DMS53 treated with DMSO at 0.1 percent for 48 hours (cell line): Measurements from ENCODE around the gene TRPV4.
A peak's percentile ranks its signal among the peaks of the same experiment; 100 is the strongest.

ENCODE experiments used
- DNase-seq: peaks from one replicate; lab custom pipeline; 2025; ENCODE audit not compliant: unreplicated experiment; lab: John Stamatoyannopoulos, UW

The TRPV4 gene

DNA sequence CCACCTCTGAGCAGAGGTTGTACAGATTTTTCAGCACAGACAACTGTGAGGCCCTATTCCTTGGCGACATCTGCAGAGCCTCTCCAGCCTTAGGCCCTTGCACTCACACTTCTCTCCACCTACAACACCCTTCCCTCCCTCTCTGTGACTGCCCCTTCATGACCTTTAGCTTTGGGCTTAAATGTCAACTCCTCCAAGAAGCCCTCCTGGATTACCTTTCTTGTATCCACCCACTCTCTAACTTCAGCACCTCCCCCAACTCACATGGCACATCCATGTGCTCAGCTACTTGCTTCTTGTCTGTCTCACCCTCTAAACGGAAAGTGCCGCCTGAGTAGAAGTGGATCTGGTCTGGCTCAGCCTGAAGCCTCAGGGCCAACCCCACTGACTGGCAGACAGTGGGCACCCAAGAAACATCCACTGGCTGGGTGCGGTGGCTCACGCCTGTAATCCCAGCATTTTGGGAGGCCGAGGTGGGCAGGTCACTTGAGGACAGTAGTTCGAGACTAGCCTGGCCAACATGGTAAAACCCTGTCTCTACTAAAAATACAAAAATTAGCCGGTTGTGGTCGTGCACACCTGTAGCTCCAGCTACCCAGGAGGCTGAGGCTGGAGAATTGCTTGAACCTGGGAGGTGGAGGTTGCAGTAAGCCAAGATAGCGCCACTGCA is 22.1 kb downstream of the TRPV4 start:
- DNase-seq, result no peak

GRCh38 chr12:109808876-109809646 is 24.1 kb downstream of the TRPV4 start:
- no peak for DNase-seq

DNA sequence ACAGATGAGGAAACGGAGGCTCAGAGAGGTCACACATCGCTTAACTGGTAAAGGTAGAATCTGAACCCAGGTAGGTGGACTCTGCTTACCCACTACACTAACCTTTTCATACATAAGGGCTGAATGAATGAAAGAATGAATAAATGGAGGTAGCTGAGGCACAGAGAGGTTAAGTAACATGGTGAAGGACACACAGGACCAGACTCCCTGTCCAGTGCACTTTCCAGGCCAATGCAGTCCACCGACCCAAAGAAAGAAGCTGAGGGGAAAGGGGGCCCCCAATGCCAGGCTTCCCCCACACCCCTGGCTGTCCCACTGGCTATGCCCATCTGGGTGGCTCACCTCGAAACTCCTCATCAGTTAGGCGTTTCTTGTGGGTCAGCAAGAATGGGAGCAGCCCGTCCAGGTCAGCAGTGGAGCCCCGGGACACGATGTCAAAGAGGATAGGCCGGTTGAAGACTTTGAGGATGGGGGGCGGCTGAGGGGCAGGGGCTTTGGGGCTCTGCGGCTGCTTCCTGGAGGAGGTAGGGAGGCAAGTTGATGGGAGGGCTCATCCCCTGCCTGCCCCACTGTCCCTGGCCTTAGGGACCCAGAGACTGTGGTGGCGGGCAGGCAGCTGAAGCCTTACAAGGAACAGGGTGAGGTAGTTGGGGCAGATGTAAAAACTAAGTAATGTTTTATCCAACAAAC is 25.1 kb downstream of the TRPV4 start:
- DNase-seq, result no peak

- peak; percentile 48 for DNase-seq
These were observed 28.1 kb downstream of the TRPV4 start for GRCh38 chr12:109804820-109805761.

- DNase-seq, result no peak
These were observed 29.5 kb downstream of the TRPV4 start for GRCh38 chr12:109803678-109804077.

- DNase-seq, result no peak
These were observed 30.4 kb downstream of the TRPV4 start for GRCh38 chr12:109802828-109803227.

DNA sequence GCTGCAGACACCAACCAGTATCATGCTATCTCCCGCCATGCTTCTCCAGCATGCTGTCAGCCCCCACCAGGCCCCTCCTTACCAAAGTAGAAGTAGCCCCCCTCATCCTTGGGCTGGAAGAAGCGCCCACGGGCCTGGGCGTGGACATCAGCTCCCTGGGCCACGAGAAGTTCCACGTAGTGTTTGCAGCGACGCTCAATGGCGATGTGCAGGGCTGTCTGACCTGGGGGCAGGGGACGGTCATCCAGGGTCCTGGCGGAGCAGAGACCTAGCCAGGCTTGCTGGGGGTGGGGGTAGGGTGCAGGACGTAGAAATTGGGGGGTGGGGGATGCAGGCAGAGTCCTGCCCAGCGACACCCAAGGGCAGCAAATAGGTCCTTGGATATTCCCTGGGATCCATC is 32.7 kb downstream of the TRPV4 start:
- no peak for DNase-seq

DNA sequence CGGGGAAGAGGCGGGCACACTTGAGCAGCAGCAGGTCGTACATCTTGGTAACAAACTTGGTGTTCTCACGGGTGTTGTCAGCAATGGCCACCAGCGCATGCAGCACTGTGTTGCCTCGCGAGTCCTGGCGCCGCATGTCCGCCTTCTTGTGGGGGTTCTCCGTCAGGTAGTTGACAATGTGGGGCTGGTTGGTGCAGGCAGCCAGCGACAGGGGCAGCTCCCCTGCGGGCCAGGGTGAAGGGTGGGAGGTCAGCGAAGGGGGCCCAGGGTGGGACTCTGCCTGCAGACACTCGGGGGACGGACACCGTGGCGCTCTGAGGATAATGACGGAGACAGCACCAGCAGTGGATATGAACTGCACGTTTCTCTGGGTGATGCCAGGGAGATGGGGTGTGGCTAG is 34.5 kb downstream of the TRPV4 start:
- DNase-seq, result no peak

GRCh38 chr12:109797905-109798669 is 35.1 kb downstream of the TRPV4 start:
- no peak for DNase-seq

DNA sequence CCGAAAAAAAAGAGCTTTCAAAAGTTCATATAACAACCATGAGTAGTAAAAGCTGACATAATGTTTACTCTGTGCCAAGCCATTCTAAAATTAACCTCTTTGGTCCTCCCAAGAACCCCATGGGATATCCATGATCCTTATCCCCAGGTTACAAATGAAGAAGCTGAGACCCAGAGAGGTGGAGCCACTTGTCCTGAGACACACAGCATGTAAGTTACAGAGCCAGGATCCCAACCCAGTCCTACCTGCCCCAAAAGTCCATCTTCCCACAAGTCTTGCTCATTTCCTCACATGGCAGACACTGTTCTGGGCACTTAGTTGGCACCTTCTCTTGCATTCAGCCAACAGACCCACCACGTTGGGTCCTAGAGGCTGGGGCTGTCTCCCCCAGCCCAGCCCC is 37.1 kb downstream of the TRPV4 start:
- no peak for DNase-seq

DNA sequence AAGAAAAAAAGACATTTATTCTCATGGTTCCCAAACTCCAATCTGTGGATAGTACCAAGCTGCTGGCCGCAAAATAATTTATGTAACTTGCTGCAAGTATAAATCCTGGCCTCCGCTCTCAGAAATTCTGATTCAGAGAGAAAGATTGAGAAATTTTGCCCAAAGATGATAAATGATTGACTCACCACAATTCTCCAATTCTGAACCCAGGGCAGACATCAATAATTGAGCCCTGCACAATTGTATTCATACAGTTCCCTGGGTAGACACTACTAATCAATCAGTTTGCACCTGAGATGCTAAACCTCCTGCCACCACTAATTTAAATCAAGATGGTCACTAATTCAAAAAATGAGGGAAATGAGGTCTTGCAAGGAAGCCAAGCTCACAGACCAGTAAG is 38.2 kb downstream of the TRPV4 start:
- no peak for DNase-seq

DNA sequence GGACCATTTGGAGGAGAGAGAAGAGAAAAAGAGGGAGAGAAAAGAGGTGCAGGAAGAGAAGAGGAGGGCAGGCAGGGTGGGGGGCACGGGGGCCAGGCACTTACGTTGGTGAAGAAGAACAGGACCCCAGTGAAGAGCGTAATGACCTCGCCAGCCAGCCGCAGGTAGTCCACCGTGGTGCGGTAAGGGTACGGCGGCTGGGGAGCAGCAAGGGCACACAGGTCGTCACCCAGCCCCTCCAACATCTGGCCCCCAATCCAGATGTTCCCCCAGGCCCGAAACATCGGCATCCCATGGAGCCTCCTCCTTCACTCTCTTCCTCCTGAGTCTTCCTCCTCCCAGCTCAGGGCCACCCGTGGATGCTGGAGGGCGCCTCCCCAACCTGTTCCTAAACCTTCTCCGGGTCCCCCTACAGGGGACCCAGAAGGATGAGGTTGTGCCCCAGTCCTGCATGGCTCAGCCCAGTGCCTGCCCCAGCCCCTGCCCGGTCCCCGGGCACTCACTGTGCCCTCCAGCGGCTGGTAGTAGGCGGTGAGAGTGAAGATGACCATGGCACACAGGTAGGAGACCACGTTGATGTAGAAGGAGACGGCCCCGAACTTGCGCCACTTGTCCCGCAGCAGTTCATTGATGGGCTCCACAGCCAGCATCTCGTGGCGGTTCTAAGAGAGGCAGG is 39.2 kb downstream of the TRPV4 start:
- DNase-seq, result no peak

DNA sequence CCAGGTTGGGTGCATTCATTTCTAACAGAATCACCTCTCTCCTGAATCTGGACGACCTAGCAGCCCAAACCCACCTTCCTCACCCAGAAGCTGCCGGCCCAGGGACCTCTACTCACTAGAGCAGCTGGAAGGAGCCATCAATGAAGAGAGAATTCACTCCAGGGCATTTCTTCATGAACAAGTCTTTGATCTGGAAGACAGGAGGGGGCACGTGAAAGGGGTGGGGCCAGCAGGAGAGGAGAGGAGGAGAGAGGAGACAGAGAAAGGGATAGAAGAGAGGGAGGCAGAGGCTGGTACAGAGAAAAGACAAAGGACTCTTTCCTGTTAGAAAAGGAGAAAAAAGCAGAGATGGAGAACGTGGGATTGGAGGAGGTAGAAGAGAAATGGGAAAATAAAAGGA is 39.8 kb downstream of the TRPV4 start:
- DNase-seq, result no peak

DNA sequence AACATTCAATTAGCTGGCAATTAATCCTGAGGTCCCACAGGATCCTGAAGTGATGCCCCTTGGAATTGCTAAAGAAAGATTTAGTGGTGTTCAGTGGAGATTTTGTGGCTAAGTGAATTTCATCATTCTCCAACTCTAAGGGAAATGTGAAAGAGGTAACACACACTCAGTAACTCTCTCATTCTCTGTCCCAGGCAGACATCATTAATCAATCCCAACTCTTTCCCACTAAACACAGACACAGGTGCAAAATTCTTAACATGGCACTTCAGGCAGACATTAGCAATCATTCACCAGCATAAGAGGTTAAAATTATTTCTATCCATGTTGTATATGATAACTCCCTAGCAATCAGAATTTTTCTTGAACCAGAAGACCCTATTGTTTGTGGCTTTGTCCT is 40.2 kb downstream of the TRPV4 start:
- DNase-seq, result no peak

GRCh38 chr12:109789526-109790048 is 43.6 kb downstream of the TRPV4 start:
- DNase-seq, result no peak

DNA sequence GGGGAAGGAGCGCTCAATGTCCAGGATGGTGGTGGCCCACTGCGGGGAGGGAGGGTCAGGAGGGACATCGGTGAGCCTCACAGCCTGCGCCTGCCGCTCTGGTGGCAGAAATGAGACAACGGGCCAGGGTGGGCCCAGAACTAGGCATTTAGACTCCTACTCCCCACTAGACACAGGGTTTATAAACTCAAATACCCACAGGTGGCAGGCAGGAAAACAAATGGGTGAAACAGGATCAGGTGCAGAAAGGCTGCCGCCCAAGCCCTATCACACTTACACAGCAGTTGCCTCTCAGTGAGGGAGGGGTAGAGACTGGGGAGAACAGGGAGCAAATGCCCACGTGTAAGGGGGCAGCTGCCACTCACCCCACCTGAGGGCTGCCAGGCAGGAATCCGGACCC is 46.4 kb downstream of the TRPV4 start:
- no peak for DNase-seq

- DNase-seq, result no peak
These were observed 47.3 kb downstream of the TRPV4 start for GRCh38 chr12:109785854-109786253.

DNA sequence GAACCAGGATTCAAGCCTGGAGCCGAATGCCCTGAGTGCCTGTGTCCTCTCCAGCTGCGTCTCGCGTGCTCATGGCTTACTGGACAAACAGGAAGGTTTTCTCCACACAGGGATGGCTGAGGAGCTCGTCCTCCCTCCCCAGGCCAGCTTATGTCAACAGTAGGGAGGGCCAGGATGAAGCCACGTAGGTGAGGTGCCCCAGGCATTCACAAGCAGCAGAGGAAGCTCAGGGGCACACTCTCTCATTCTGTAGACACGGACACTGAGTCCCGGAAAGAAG is 49.3 kb downstream of the TRPV4 start:
- DNase-seq, result peak; percentile 82

DNA sequence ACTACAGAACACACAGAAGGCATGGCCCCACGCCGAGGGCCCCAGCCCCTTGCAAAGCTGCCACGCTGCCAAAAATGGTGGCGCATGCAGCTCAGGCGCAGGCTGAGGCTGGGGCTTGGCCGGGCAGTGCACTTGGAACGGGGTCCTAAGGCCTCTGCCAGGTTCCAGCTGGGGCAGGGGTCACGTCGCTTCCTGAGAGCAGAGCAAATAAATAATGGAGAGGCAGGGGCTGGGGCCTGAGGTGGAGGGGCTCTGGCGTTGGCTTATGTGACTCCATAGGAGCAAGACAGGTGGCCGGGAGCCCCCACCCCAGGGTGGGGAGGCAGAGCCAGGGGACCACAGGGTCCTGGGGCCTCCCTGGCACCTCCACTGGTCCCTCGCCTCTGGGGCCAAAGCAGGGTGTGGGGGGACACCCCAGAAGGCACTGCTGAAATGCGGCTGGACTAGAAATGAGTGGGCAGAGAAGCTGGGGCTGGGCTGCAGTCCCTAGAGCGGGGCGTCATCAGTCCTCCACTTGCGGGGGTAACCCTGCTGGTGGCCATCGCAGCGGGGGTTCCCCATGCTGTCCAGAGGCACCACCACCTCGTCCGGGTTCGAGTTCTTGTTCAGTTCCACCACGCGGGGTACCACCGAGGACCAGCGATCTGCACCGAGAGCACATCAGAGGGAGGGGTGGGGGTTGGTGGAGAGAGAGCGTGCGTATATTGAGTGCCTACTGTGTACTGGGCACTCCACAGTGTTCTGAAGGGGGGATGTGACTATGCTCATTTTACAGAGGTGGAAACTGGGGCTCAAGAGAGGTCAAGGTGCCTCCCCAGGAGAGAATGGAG is 49.8 kb downstream of the TRPV4 start:
- no peak for DNase-seq
